LNCaP clone FGC (cell line): ENCODE data around the gene PRDM10.

Experiments used
- DNase-seq: peaks from one replicate; pipeline ENCODE4 v3.0.0-alpha.2; 2011; ENCODE audit warnings: low read depth
- H3K4me3 ChIP-seq: 2 replicates; pipeline ENCODE4 v1.5.1; 2011; ENCODE audit warnings: mild to moderate bottlenecking, low read depth, low read length, control low read depth
- CTCF ChIP-seq: IDR thresholded peaks from 2 replicates; pipeline ENCODE4 v1.5.1; 2012; ENCODE audit warnings: mild to moderate bottlenecking; ENCODE audit not compliant: control insufficient read depth, insufficient read depth; ENCODE audit errors: extremely low read depth

The PRDM10 gene

GRCh38 chr11:130000552-130001176 is 2.0 kb downstream of the PRDM10 start:
- H3K4me3 ChIP-seq, result peak overlapping the region; percentile 81
- no peak for TF ChIP-seq CTCF
- no peak for DNase-seq

- DNase-seq, result no peak
- TF ChIP-seq CTCF, result no peak
- H3K4me3 ChIP-seq, result no peak overlapping the region
Measured at GRCh38 chr11:129999407-129999806, 3.2 kb downstream of the PRDM10 start.

- no peak overlapping the region for H3K4me3 ChIP-seq
- no peak for DNase-seq
- TF ChIP-seq CTCF, result no peak
Measured at GRCh38 chr11:129998905-129999304, 3.7 kb downstream of the PRDM10 start.

- TF ChIP-seq CTCF, result no peak
- H3K4me3 ChIP-seq, result no peak overlapping the region
- DNase-seq, result no peak
Measured at GRCh38 chr11:129998107-129998506, 4.5 kb downstream of the PRDM10 start.

GRCh38 chr11:129997513-129997912 is 5.1 kb downstream of the PRDM10 start:
- no peak for TF ChIP-seq CTCF
- H3K4me3 ChIP-seq, result no peak overlapping the region

GRCh38 chr11:129996113-129996870 is 6.3 kb downstream of the PRDM10 start:
- no peak overlapping the region for H3K4me3 ChIP-seq
- no peak for TF ChIP-seq CTCF
- DNase-seq, result no peak

More at GRCh38 chr11:129997513-129997912, 5.1 kb downstream of the PRDM10 start:
- DNase-seq, result no peak

- DNase-seq, result no peak
- no peak for TF ChIP-seq CTCF
- H3K4me3 ChIP-seq, result no peak overlapping the region
Measured at GRCh38 chr11:129995163-129995562, 7.5 kb downstream of the PRDM10 start.
